Neural progenitor cell (in vitro differentiated cells): ENCODE results near the gene ITPA. TPM values are rescaled to one million over a fixed set of nuclear protein-coding genes. Genes with fewer than 3 reads are reported as not detected.

Experiments used
- DNase-seq: peaks from one replicate; pipeline ENCODE4 v3.0.0-alpha.2; 2016; ENCODE audit warnings: low spot score
- H2AFZ ChIP-seq: fragments of 200-600 bp; sonication (generic); replicated peaks from 2 replicates; pipeline ENCODE4 v1.6.1; 2016; ENCODE audit warnings: antibody characterized with exemption
- H3F3A ChIP-seq: fragments of 200-600 bp; sonication (generic); 2 replicates; pipeline ENCODE4 v1.6.1; 2016; ENCODE audit warnings: antibody characterized with exemption, low read depth
- H3K27ac ChIP-seq: fragments of 200-600 bp; sonication (generic); 2 replicates; pipeline ENCODE4 v1.5.1; 2016; ENCODE audit warnings: mild to moderate bottlenecking
- H3K27me3 ChIP-seq: fragments of 200-600 bp; sonication (generic); 2 replicates; pipeline ENCODE4 v1.6.1; 2016; ENCODE audit warnings: mild to moderate bottlenecking, moderate library complexity
- H3K36me3 ChIP-seq: fragments of 200-600 bp; sonication (generic); 2 replicates; pipeline ENCODE4 v1.5.1; 2016
- H3K4me1 ChIP-seq: fragments of 200-600 bp; sonication (generic); 2 replicates; pipeline ENCODE4 v1.6.1; 2016; ENCODE audit warnings: mixed run types
- H3K4me2 ChIP-seq: fragments of 200-600 bp; sonication (generic); 2 replicates; pipeline ENCODE4 v1.6.1; 2016
- H3K4me3 ChIP-seq: fragments of 200-600 bp; sonication (generic); 2 replicates; pipeline ENCODE4 v1.5.1; 2016
- H3K79me2 ChIP-seq: fragments of 200-600 bp; sonication (generic); 2 replicates; pipeline ENCODE4 v1.6.1; 2016; ENCODE audit warnings: low read depth
- H3K9ac ChIP-seq: fragments of 200-600 bp; sonication (generic); 2 replicates; pipeline ENCODE4 v1.6.1; 2016
- H3K9me3 ChIP-seq: fragments of 200-600 bp; sonication (generic); 2 replicates; pipeline ENCODE4 v1.5.1; 2016; ENCODE audit warnings: low read depth
- H4K20me1 ChIP-seq: fragments of 200-600 bp; sonication (generic); 2 replicates; pipeline ENCODE4 v1.6.1; 2016; ENCODE audit warnings: low read depth
- H3K27ac Mint-ChIP-seq: 3 replicates; pipeline ENCODE4 v1.8.0; 2021; ENCODE audit warnings: mixed read lengths
- H3K27me3 Mint-ChIP-seq: 2 replicates; pipeline ENCODE4 v1.8.0; 2022; ENCODE audit warnings: low read depth, mild to moderate bottlenecking, inconsistent platforms, moderate library complexity, mixed read lengths; ENCODE audit not compliant: insufficient read depth
- H3K36me3 Mint-ChIP-seq: 3 replicates; pipeline ENCODE4 v1.8.0; 2021; ENCODE audit warnings: mixed read lengths
- H3K4me1 Mint-ChIP-seq: 3 replicates; pipeline ENCODE4 v1.8.0; 2021; ENCODE audit warnings: mixed read lengths
- H3K4me3 Mint-ChIP-seq: 3 replicates; pipeline ENCODE4 v1.8.0; 2021; ENCODE audit warnings: mild to moderate bottlenecking, moderate library complexity, mixed read lengths
- H3K9me3 Mint-ChIP-seq: 3 replicates; pipeline ENCODE4 v1.8.0; 2020; ENCODE audit warnings: mixed read lengths
- CTCF ChIP-seq: fragments of 200-600 bp; sonication (generic); IDR thresholded peaks from 2 replicates; pipeline ENCODE4 v1.5.1; 2017; ENCODE audit warnings: antibody characterized with exemption, mild to moderate bottlenecking
- EZH2 ChIP-seq: fragments of 200-600 bp; sonication (generic); IDR thresholded peaks from 2 replicates; pipeline ENCODE4 v1.6.1; 2017; ENCODE audit warnings: antibody characterized with exemption, mild to moderate bottlenecking, moderate library complexity
- EZH2phosphoT487 ChIP-seq: fragments of 200-600 bp; sonication (generic); IDR thresholded peaks from 2 replicates; pipeline ENCODE4 v1.6.1; 2017; ENCODE audit warnings: antibody characterized with exemption
- total RNA-seq: library from RNA; depleted of rRNA; stranded (reverse); fragments of >200 nt; gene quantifications from 2 replicates; pipeline ENCODE4 v1.2.3, GENCODE V29; 2015; ENCODE audit warnings: low replicate concordance

The ITPA gene
- total RNA-seq, 1 donor from 2014 or later = 18.2 TPM

- no peaks in the 10 kb centered on the region for H3K4me1 Mint-ChIP-seq
- H3K9me3 Mint-ChIP-seq = no peaks in the 10 kb centered on the region
- H3K36me3 ChIP-seq = no peaks in the 10 kb centered on the region
- no peak overlapping the region for H3K4me3 ChIP-seq
- no peaks in the 10 kb centered on the region for H3K9me3 ChIP-seq
- no peaks in the 10 kb centered on the region for H3K27me3 ChIP-seq
- H3K79me2 ChIP-seq = no peaks in the 10 kb centered on the region
- TF ChIP-seq CTCF (no peak), EZH2phosphoT487 (no peak), EZH2 (no peak)
- H3K4me1 ChIP-seq = no peaks in the 10 kb centered on the region
- H3F3A ChIP-seq = no peaks in the 10 kb centered on the region
- no peak for DNase-seq
- no peak overlapping the region for H3K4me3 Mint-ChIP-seq
- H3K27ac Mint-ChIP-seq = no peak overlapping the region
- H3K36me3 Mint-ChIP-seq = no peaks in the 10 kb centered on the region
- no peak overlapping the region for H3K27ac ChIP-seq
- peaks cover 2% of the 10 kb centered on the region for H3K27me3 Mint-ChIP-seq
- H4K20me1 ChIP-seq = no peaks in the 10 kb centered on the region
- no peak overlapping the region for H3K4me2 ChIP-seq
- H3K9ac ChIP-seq = no peak overlapping the region
- H2AFZ ChIP-seq = no peak overlapping the region
Observed at GRCh38 chr20:3227936-3228749, 18.8 kb downstream of the ITPA start.

- H3K9ac ChIP-seq = no peak overlapping the region
- no peak for TF ChIP-seq EZH2
- TF ChIP-seq EZH2phosphoT487 = no peak
- no peak for DNase-seq
- no peak overlapping the region for H3K27ac ChIP-seq
- no peaks in the 10 kb centered on the region for H3F3A ChIP-seq
- no peaks in the 10 kb centered on the region for H3K9me3 Mint-ChIP-seq
- H3K79me2 ChIP-seq = no peaks in the 10 kb centered on the region
- no peaks in the 10 kb centered on the region for H3K36me3 ChIP-seq
- H2AFZ ChIP-seq = no peak overlapping the region
- no peak overlapping the region for H3K4me3 Mint-ChIP-seq
- no peaks in the 10 kb centered on the region for H3K27me3 ChIP-seq
- no peaks in the 10 kb centered on the region for H3K9me3 ChIP-seq
- H3K27ac Mint-ChIP-seq = no peak overlapping the region
- H3K4me1 Mint-ChIP-seq = no peaks in the 10 kb centered on the region
- H3K4me2 ChIP-seq = no peak overlapping the region
- no peak overlapping the region for H3K4me3 ChIP-seq
- no peaks in the 10 kb centered on the region for H3K36me3 Mint-ChIP-seq
- peaks cover 2% of the 10 kb centered on the region for H3K27me3 Mint-ChIP-seq
- H3K4me1 ChIP-seq = no peaks in the 10 kb centered on the region
- no peaks in the 10 kb centered on the region for H4K20me1 ChIP-seq
Observed at GRCh38 chr20:3228750-3229032, 19.4 kb downstream of the ITPA start.

- no peak for TF ChIP-seq CTCF
- TF ChIP-seq EZH2 = no peak
- TF ChIP-seq EZH2phosphoT487 = no peak
- H3K9me3 Mint-ChIP-seq = no peaks in the 10 kb centered on the region
- no peak overlapping the region for H2AFZ ChIP-seq
- H3K27ac Mint-ChIP-seq = no peak overlapping the region
- no peaks in the 10 kb centered on the region for H3F3A ChIP-seq
- no peaks in the 10 kb centered on the region for H4K20me1 ChIP-seq
- H3K9me3 ChIP-seq = no peaks in the 10 kb centered on the region
- H3K27me3 ChIP-seq = no peaks in the 10 kb centered on the region
- H3K36me3 Mint-ChIP-seq = no peaks in the 10 kb centered on the region
- DNase-seq = no peak
- H3K79me2 ChIP-seq = no peaks in the 10 kb centered on the region
- no peak overlapping the region for H3K4me3 ChIP-seq
- H3K4me2 ChIP-seq = no peak overlapping the region
- peaks cover 3% of the 10 kb centered on the region for H3K27me3 Mint-ChIP-seq
- H3K36me3 ChIP-seq = no peaks in the 10 kb centered on the region
- no peak overlapping the region for H3K9ac ChIP-seq
- no peaks in the 10 kb centered on the region for H3K4me1 ChIP-seq
- no peak overlapping the region for H3K27ac ChIP-seq
- no peaks in the 10 kb centered on the region for H3K4me1 Mint-ChIP-seq
- no peak overlapping the region for H3K4me3 Mint-ChIP-seq
Observed at GRCh38 chr20:3229158-3229557, 19.9 kb downstream of the ITPA start.

DNA sequence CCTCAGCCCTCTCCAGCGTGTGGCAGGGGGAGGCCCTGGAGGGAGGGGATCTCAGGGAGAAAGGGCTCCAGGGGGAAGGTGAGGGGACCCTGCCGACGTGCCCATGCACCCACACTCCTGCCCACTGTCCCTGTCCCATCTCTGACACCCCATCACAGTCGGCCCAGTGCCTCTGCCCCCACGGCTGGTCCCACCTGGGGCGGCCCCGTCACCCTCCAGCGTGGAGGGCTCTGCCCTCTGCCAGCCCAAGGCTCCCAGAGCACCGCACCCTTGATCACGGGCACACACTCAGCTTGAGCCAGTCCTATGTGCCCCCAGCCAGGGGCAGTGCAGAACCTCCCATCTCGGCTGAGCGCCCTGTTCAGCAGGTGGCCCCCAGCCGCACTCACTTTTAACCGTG, 20.5 kb downstream of the ITPA start:
- TF ChIP-seq EZH2phosphoT487 = no peak
- TF ChIP-seq CTCF = no peak
- no peak for TF ChIP-seq EZH2
- Mint-ChIP-seq H3K36me3 (no peaks in the 10 kb centered on the region), H3K27me3 (peaks cover 7% of the 10 kb centered on the region), H3K27ac (no peak overlapping the region), H3K9me3 (no peaks in the 10 kb centered on the region), H3K4me1 (no peaks in the 10 kb centered on the region), H3K4me3 (no peak overlapping the region)
- H3K4me2 ChIP-seq = no peak overlapping the region
- no peaks in the 10 kb centered on the region for H3K27me3 ChIP-seq
- H3K36me3 ChIP-seq = no peaks in the 10 kb centered on the region
- no peaks in the 10 kb centered on the region for H3K9me3 ChIP-seq
- H3K27ac ChIP-seq = no peak overlapping the region
- H3K79me2 ChIP-seq = no peaks in the 10 kb centered on the region
- H4K20me1 ChIP-seq = no peaks in the 10 kb centered on the region
- no peaks in the 10 kb centered on the region for H3F3A ChIP-seq
- H3K4me3 ChIP-seq = no peak overlapping the region
- no peak overlapping the region for H3K9ac ChIP-seq
- H3K4me1 ChIP-seq = no peaks in the 10 kb centered on the region
- no peak overlapping the region for H2AFZ ChIP-seq
- DNase-seq = no peak
